ENCODE data around the gene TMEM161A.
A peak's percentile ranks its signal among the peaks of the same experiment; 100 is the strongest.
"Not testable (repeated sequence)": the region's sequence is repeated elsewhere in the genome, so short reads cannot be mapped to it uniquely, and the experiment has no call there.

TMEM161A gene

GRCh38 chr19:19154768-19155494 lies 16.7 kb upstream of the TMEM161A start:
- no peak for DNase-seq

GRCh38 chr19:19152668-19153384 lies 14.5 kb upstream of the TMEM161A start:
- DNase-seq, result no peak

GRCh38 chr19:19151418-19151817 lies 13.1 kb upstream of the TMEM161A start:
- no peak for DNase-seq

GRCh38 chr19:19149435-19149834 lies 11.2 kb upstream of the TMEM161A start:
- DNase-seq, result no peak

GRCh38 chr19:19148504-19148903 lies 10.2 kb upstream of the TMEM161A start:
- not testable (repeated sequence) for DNase-seq

GRCh38 chr19:19147344-19147743 lies 9.1 kb upstream of the TMEM161A start:
- no peak for DNase-seq

GRCh38 chr19:19146865-19147264 lies 8.6 kb upstream of the TMEM161A start:
- no peak for DNase-seq

GRCh38 chr19:19145684-19146608 lies 7.7 kb upstream of the TMEM161A start:
- peak; percentile 63 to 93 (median 80) for DNase-seq

GRCh38 chr19:19145281-19145680 lies 7.0 kb upstream of the TMEM161A start:
- no peak for DNase-seq

GRCh38 chr19:19142347-19142746 lies 4.1 kb upstream of the TMEM161A start:
- no peak for DNase-seq

GRCh38 chr19:19140476-19140875 lies 2.2 kb upstream of the TMEM161A start:
- no peak for DNase-seq

- DNase-seq, result no peak
These were observed 1.6 kb upstream of the TMEM161A start for GRCh38 chr19:19139876-19140229.

- DNase-seq, result no peak
These were observed 646 bp downstream of the TMEM161A start for GRCh38 chr19:19137556-19138108.

GRCh38 chr19:19135713-19136112 lies 2.6 kb downstream of the TMEM161A start:
- not testable (repeated sequence) for DNase-seq

- DNase-seq, result no peak
These were observed 3.6 kb downstream of the TMEM161A start for GRCh38 chr19:19134687-19135158.

- DNase-seq, result no peak
These were observed 4.3 kb downstream of the TMEM161A start for GRCh38 chr19:19133985-19134384.

- DNase-seq, result no peak
These were observed 5.4 kb downstream of the TMEM161A start for GRCh38 chr19:19132912-19133311.

- no peak for DNase-seq
These were observed 6.3 kb downstream of the TMEM161A start for GRCh38 chr19:19131989-19132388.

- DNase-seq, result no peak
These were observed 12.2 kb downstream of the TMEM161A start for GRCh38 chr19:19126102-19126501.

GRCh38 chr19:19123386-19123785 lies 14.9 kb downstream of the TMEM161A start:
- no peak for DNase-seq

- no peak for DNase-seq
These were observed 15.4 kb downstream of the TMEM161A start for GRCh38 chr19:19122902-19123301.

GRCh38 chr19:19121371-19121770 lies 16.9 kb downstream of the TMEM161A start:
- no peak for DNase-seq
